HTR-8/SVneo (cell line): ENCODE data around the gene TUBGCP2.
A peak's percentile ranks its signal among the peaks of the same experiment; 100 is the strongest.

ENCODE experiments used
- DNase-seq: peaks from one replicate; pipeline ENCODE4 v3.0.0; 2011; ENCODE audit warnings: low spot score, mixed read lengths; ENCODE audit not compliant: insufficient read length
- FAIRE-seq: peaks from 2 replicates; lab custom pipeline; 2011; peaks lifted over from hg19 to GRCh38; lab: Jason Lieb, UNC

The TUBGCP2 gene

GRCh38 chr10:133254421-133255120, 54.1 kb downstream of the TUBGCP2 start:
- FAIRE-seq: peak; percentile 90
- DNase-seq: no peak

- DNase-seq: no peak
- no peak for FAIRE-seq
Observed at GRCh38 chr10:133253361-133253955, 55.2 kb downstream of the TUBGCP2 start.

GRCh38 chr10:133252223-133252552, 56.5 kb downstream of the TUBGCP2 start:
- no peak for FAIRE-seq
- DNase-seq: no peak

- no peak for FAIRE-seq
- DNase-seq: no peak
Observed at GRCh38 chr10:133251388-133252222, 57.1 kb downstream of the TUBGCP2 start.

- DNase-seq (no peak), FAIRE-seq (no peak)
Observed at GRCh38 chr10:133249975-133250754, 58.5 kb downstream of the TUBGCP2 start.

- FAIRE-seq (no peak), DNase-seq (no peak)
Observed at GRCh38 chr10:133249094-133249780, 59.4 kb downstream of the TUBGCP2 start.

GRCh38 chr10:133248334-133248715, 60.3 kb downstream of the TUBGCP2 start:
- DNase-seq (no peak), FAIRE-seq (no peak)

GRCh38 chr10:133247681-133248333, 60.9 kb downstream of the TUBGCP2 start:
- FAIRE-seq: no peak
- no peak for DNase-seq

GRCh38 chr10:133246236-133246626, 62.4 kb downstream of the TUBGCP2 start:
- FAIRE-seq: no peak
- no peak for DNase-seq

- FAIRE-seq (no peak), DNase-seq (no peak)
Observed at GRCh38 chr10:133245439-133246235, 63.0 kb downstream of the TUBGCP2 start.

GRCh38 chr10:133243593-133243992, 65.1 kb downstream of the TUBGCP2 start:
- no peak for DNase-seq

GRCh38 chr10:133242611-133243356, 65.9 kb downstream of the TUBGCP2 start:
- DNase-seq: no peak
- peak; percentile 78 for FAIRE-seq

More at GRCh38 chr10:133243593-133243992, 65.1 kb downstream of the TUBGCP2 start:
- no peak for FAIRE-seq

GRCh38 chr10:133241501-133242205, 67.0 kb downstream of the TUBGCP2 start:
- FAIRE-seq: no peak

GRCh38 chr10:133239990-133240389, 68.7 kb downstream of the TUBGCP2 start:
- DNase-seq: no peak
- no peak for FAIRE-seq

More at GRCh38 chr10:133241501-133242205, 67.0 kb downstream of the TUBGCP2 start:
- no peak for DNase-seq

- no peak for FAIRE-seq
Observed at GRCh38 chr10:133238466-133238804, 70.2 kb downstream of the TUBGCP2 start.

GRCh38 chr10:133237588-133238465, 70.8 kb downstream of the TUBGCP2 start, which contains the start of gene VENTX:
Gene VENTX (plus strand): TSS chr10:133237855. CDS start chr10:133237915, 60 bp downstream.
- DNase-seq (no peak), FAIRE-seq (no peak)

More at GRCh38 chr10:133238466-133238804, 70.2 kb downstream of the TUBGCP2 start:
- no peak for DNase-seq
